ENCODE results near the gene ZC3H7A. TPM values are rescaled to one million over a fixed set of nuclear protein-coding genes. Genes with fewer than 3 reads are reported as not detected.

ZC3H7A gene
- total and polyA plus RNA-seq, 10 of the 15 experiments (the other 5 are each of a cell fraction or from before 2014, with no cell fraction given), result 46.3 to 188 (median 68.6) TPM

GRCh38 chr16:11797166-11797956 lies at the start of gene ZC3H7A (continued):
- TF ChIP-seq USF2 (IDR thresholded peaks at IDR 0.05; ENCODE audit: borderline replicate concordance, low read depth, low read length) (no peak), ZBTB33 (IDR thresholded peaks at IDR 0.05) (no peak), ELK1 (IDR thresholded peaks at IDR 0.05; ENCODE audit: low read depth, low read length) (no peak), IKZF1 (conservative IDR thresholded peaks at IDR 0.05) (peak; percentile 81), BMI1 (IDR thresholded peaks at IDR 0.05; ENCODE audit: borderline replicate concordance) (no peak), NFYB (IDR thresholded peaks at IDR 0.05; ENCODE audit: insufficient read depth, low read depth, low read length) (peak; percentile 86; the same call in 1 of the 2 replicates), POLR2AphosphoS5 (IDR thresholded peaks at IDR 0.05; ENCODE audit: low read length) (peak; percentile 95), TAF1 (IDR thresholded peaks at IDR 0.05; ENCODE audit: borderline replicate concordance, low read depth, low read length) (peak; percentile 82), SIN3A (IDR thresholded peaks at IDR 0.05; ENCODE audit: low read depth, low read length) (peak; percentile 47; the same call in 1 of the 2 replicates), E2F8 (IDR thresholded peaks at IDR 0.05; ENCODE audit: low read depth, partially characterized antibody) (no peak), IRF4 (IDR thresholded peaks at IDR 0.05; ENCODE audit: low read depth, low read length) (no peak), RAD51 (IDR thresholded peaks at IDR 0.05) (no peak), SRF (IDR thresholded peaks at IDR 0.05; ENCODE audit: low read depth in 2 of 2, low read length in 2 of 2) (0 out of 4 replicates have a peak, but pooled peaks of 1 of the 2 experiments have one; percentile 3)
